T-helper 2 cell treated with Interferon-gamma antibody and Interleukin-4, amounts not matched to agents 5 μg/mL and 100 μg/mL, for 36 hours (primary cell): Measurements from ENCODE around the gene KCNMB4.

Experiments used
- DNase-seq: peaks from one replicate; pipeline ENCODE4 v3.0.0; 2021; ENCODE audit warnings: low spot score
- H3K27ac Mint-ChIP-seq: one replicate; pipeline ENCODE4 v1.8.0; 2021; ENCODE audit warnings: mild to moderate bottlenecking, mixed read lengths
- H3K27me3 Mint-ChIP-seq: one replicate; pipeline ENCODE4 v1.8.0; 2021; ENCODE audit warnings: low read depth, mixed read lengths
- H3K36me3 Mint-ChIP-seq: one replicate; pipeline ENCODE4 v1.8.0; 2021; ENCODE audit warnings: low read depth, mixed read lengths
- H3K4me1 Mint-ChIP-seq: one replicate; pipeline ENCODE4 v1.8.0; 2021; ENCODE audit warnings: low read depth, mixed read lengths
- H3K4me3 Mint-ChIP-seq: one replicate; pipeline ENCODE4 v1.8.0; 2022; ENCODE audit warnings: mild to moderate bottlenecking, moderate library complexity, mixed read lengths
- H3K9me3 Mint-ChIP-seq: one replicate; pipeline ENCODE4 v1.8.0; 2021; ENCODE audit warnings: mixed read lengths

Gene KCNMB4

GRCh38 chr12:70365648-70366518 lies at the start of gene KCNMB4:
Gene KCNMB4 (plus strand): TSS chr12:70366290. CDS start chr12:70366735, 445 bp downstream.
- Mint-ChIP-seq H3K27ac (no peak within 1 kb of the TSS), H3K27me3 (peaks cover 38% of the 10 kb centered on the region), H3K9me3 (no peaks in the 10 kb centered on the region), H3K4me1 (peaks cover 22% of the 10 kb centered on the region), H3K4me3 (peak within 1 kb of the TSS; percentile 88), H3K36me3 (no peaks in the 10 kb centered on the region)
- DNase-seq = peak; percentile 78

- peak overlapping the region; percentile 0 for H3K4me3 Mint-ChIP-seq
- peaks cover 20% of the 10 kb centered on the region for H3K4me1 Mint-ChIP-seq
- no peaks in the 10 kb centered on the region for H3K9me3 Mint-ChIP-seq
- H3K36me3 Mint-ChIP-seq = peaks cover 6% of the 10 kb centered on the region
- no peak overlapping the region for H3K27ac Mint-ChIP-seq
- DNase-seq = peak; percentile 7
- no peaks in the 10 kb centered on the region for H3K27me3 Mint-ChIP-seq
Observed at GRCh38 chr12:70317781-70318180, 48.3 kb upstream of the KCNMB4 start.

DNA sequence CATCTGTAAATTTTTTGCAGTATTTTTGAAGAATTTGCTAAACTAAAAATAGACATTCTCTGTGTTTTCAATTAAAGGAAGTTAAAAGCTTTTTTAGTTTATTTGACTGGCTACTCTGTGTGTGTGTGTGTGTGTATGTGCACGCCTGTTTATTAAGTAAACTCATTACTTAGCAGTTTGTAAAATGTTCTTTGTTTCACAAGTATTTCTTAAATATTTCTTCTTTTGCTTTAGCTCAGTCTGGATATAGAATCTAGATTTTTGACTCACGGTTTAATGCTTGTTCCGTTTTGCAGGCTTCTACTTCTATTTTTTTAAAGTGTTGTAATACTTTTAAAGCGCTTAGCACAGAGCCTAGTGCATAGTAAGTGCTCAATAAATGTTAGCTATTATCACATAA lies 46.5 kb upstream of the KCNMB4 start:
- Mint-ChIP-seq H3K9me3 (no peaks in the 10 kb centered on the region), H3K4me3 (no peak overlapping the region), H3K27me3 (no peaks in the 10 kb centered on the region), H3K4me1 (peaks cover 18% of the 10 kb centered on the region), H3K27ac (no peak overlapping the region), H3K36me3 (peaks cover 8% of the 10 kb centered on the region)
- DNase-seq = no peak

GRCh38 chr12:70321191-70321590 lies 44.9 kb upstream of the KCNMB4 start:
- H3K4me3 Mint-ChIP-seq = no peak overlapping the region

DNA sequence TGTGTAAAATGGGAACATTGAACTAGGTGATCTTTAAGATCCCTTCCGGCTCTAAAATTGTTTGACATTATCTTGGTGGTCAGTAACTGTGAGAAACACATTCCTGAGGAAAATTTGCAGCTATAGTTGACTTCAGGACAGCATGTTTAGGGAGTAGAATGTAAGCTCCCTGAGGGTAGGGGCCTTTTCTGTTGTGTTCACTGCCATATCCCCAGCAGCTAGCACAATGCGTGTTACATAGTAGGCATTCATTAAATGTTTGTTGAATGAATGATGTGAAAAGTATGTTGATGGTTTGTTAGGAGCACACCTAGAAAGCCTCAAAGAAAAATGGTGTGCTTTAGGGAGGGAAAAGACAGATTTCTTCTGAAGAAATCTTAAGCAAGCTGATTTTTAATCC lies 38.5 kb upstream of the KCNMB4 start:
- Mint-ChIP-seq H3K27ac (no peak overlapping the region), H3K36me3 (peaks cover 31% of the 10 kb centered on the region), H3K27me3 (no peaks in the 10 kb centered on the region), H3K4me3 (no peak overlapping the region), H3K4me1 (peaks cover 11% of the 10 kb centered on the region), H3K9me3 (no peaks in the 10 kb centered on the region)
- no peak for DNase-seq

More at GRCh38 chr12:70321191-70321590, 44.9 kb upstream of the KCNMB4 start:
- Mint-ChIP-seq H3K27me3 (no peaks in the 10 kb centered on the region), H3K36me3 (peaks cover 10% of the 10 kb centered on the region), H3K4me1 (peaks cover 13% of the 10 kb centered on the region), H3K27ac (no peak overlapping the region), H3K9me3 (no peaks in the 10 kb centered on the region)
- DNase-seq = no peak

- H3K27me3 Mint-ChIP-seq = no peaks in the 10 kb centered on the region
- no peak for DNase-seq
- no peak overlapping the region for H3K4me3 Mint-ChIP-seq
- H3K9me3 Mint-ChIP-seq = no peaks in the 10 kb centered on the region
- peaks cover 28% of the 10 kb centered on the region for H3K36me3 Mint-ChIP-seq
- peaks cover 13% of the 10 kb centered on the region for H3K4me1 Mint-ChIP-seq
- no peak overlapping the region for H3K27ac Mint-ChIP-seq
Observed at GRCh38 chr12:70329728-70330127, 36.4 kb upstream of the KCNMB4 start.

- Mint-ChIP-seq H3K27ac (no peak overlapping the region), H3K9me3 (no peaks in the 10 kb centered on the region), H3K4me1 (peaks cover 13% of the 10 kb centered on the region), H3K36me3 (peaks cover 25% of the 10 kb centered on the region), H3K4me3 (no peak overlapping the region), H3K27me3 (no peaks in the 10 kb centered on the region)
- DNase-seq = no peak
Observed at GRCh38 chr12:70330158-70330557, 35.9 kb upstream of the KCNMB4 start.

DNA sequence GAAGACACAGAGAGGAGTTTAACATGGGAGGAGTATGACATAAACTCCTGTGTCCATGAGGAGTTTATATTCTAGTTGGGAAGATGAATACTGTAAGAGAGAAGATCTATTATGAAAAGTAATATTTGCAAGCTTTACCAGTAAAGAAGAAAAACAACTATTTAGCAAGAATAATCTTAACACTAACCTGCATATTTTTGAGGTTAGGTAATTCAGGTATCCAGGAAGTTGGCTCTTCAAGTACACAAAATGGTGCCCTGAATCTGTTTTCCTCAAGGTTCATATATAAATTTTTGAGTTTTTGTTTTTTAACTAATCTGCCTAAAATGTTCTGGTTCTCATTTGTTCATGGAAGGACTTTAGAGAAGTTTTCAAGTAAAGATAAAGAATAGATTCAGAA lies 33.9 kb upstream of the KCNMB4 start:
- no peak overlapping the region for H3K4me3 Mint-ChIP-seq
- H3K36me3 Mint-ChIP-seq = peaks cover 25% of the 10 kb centered on the region
- H3K4me1 Mint-ChIP-seq = peaks cover 13% of the 10 kb centered on the region
- no peaks in the 10 kb centered on the region for H3K27me3 Mint-ChIP-seq
- DNase-seq = no peak
- H3K9me3 Mint-ChIP-seq = no peaks in the 10 kb centered on the region
- H3K27ac Mint-ChIP-seq = no peak overlapping the region

- Mint-ChIP-seq H3K4me3 (no peak overlapping the region), H3K36me3 (peaks cover 31% of the 10 kb centered on the region), H3K4me1 (peaks cover 4% of the 10 kb centered on the region), H3K27ac (no peak overlapping the region), H3K9me3 (no peaks in the 10 kb centered on the region), H3K27me3 (no peaks in the 10 kb centered on the region)
- DNase-seq = no peak
Observed at GRCh38 chr12:70334742-70335141, 31.3 kb upstream of the KCNMB4 start.

GRCh38 chr12:70338531-70338930 lies 27.6 kb upstream of the KCNMB4 start:
- H3K36me3 Mint-ChIP-seq = peaks cover 40% of the 10 kb centered on the region
- H3K4me3 Mint-ChIP-seq = no peak overlapping the region
- H3K9me3 Mint-ChIP-seq = no peaks in the 10 kb centered on the region
- peaks cover 3% of the 10 kb centered on the region for H3K4me1 Mint-ChIP-seq
- no peaks in the 10 kb centered on the region for H3K27me3 Mint-ChIP-seq
- peak overlapping the region; percentile 16 for H3K27ac Mint-ChIP-seq
- DNase-seq = no peak

- H3K4me1 Mint-ChIP-seq = no peaks in the 10 kb centered on the region
- peaks cover 22% of the 10 kb centered on the region for H3K36me3 Mint-ChIP-seq
- H3K27me3 Mint-ChIP-seq = no peaks in the 10 kb centered on the region
- H3K4me3 Mint-ChIP-seq = no peak overlapping the region
- H3K27ac Mint-ChIP-seq = no peak overlapping the region
- no peak for DNase-seq
- no peaks in the 10 kb centered on the region for H3K9me3 Mint-ChIP-seq
Observed at GRCh38 chr12:70351076-70351475, 15.0 kb upstream of the KCNMB4 start.

- Mint-ChIP-seq H3K9me3 (no peaks in the 10 kb centered on the region), H3K4me1 (no peaks in the 10 kb centered on the region), H3K4me3 (no peak overlapping the region)
Observed at GRCh38 chr12:70353780-70354660, 12.1 kb upstream of the KCNMB4 start.

DNA sequence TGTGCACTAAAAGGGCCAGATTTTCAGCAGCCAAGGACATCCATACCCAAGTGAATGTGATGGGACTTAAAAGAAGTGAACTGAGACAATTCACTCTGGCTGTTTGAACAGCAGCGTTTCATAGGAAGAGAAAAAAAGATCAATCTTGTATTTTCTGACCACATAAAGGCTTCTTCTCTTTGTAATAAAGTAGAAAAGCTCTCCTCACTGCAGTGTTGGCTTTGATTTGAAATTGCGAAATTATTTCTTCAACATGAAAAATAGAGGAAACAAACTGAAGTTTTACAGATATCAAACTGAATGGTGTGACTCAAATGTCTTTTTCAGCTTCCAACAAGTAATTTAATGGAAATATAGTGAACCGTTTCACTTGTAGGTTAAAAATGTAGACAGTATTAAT lies 11.3 kb upstream of the KCNMB4 start:
- Mint-ChIP-seq H3K36me3 (peaks cover 19% of the 10 kb centered on the region), H3K4me3 (no peak overlapping the region), H3K4me1 (no peaks in the 10 kb centered on the region), H3K27me3 (no peaks in the 10 kb centered on the region), H3K27ac (no peak overlapping the region), H3K9me3 (no peaks in the 10 kb centered on the region)
- DNase-seq = no peak

More at GRCh38 chr12:70353780-70354660, 12.1 kb upstream of the KCNMB4 start:
- no peak for DNase-seq
- Mint-ChIP-seq H3K36me3 (peaks cover 19% of the 10 kb centered on the region), H3K27me3 (no peaks in the 10 kb centered on the region), H3K27ac (no peak overlapping the region)

- no peak for DNase-seq
- no peak overlapping the region for H3K27ac Mint-ChIP-seq
Observed at GRCh38 chr12:70355972-70356371, 10.1 kb upstream of the KCNMB4 start.

More at GRCh38 chr12:70355972-70356371, 10.1 kb upstream of the KCNMB4 start:
- Mint-ChIP-seq H3K36me3 (peaks cover 19% of the 10 kb centered on the region), H3K4me3 (no peak overlapping the region), H3K9me3 (no peaks in the 10 kb centered on the region), H3K4me1 (no peaks in the 10 kb centered on the region), H3K27me3 (no peaks in the 10 kb centered on the region)
